Medulla oblongata (tissue), 1 donor: ENCODE results near the gene TIMM44.
"Not testable (repeated sequence)": the region's sequence is repeated elsewhere in the genome, so short reads cannot be mapped to it uniquely, and the experiment has no call there.

Experiments
- DNase-seq: peaks from one replicate; pipeline ENCODE4 v3.0.0-alpha.2; 2015; ENCODE audit errors: extremely low spot score

TIMM44 gene

DNA sequence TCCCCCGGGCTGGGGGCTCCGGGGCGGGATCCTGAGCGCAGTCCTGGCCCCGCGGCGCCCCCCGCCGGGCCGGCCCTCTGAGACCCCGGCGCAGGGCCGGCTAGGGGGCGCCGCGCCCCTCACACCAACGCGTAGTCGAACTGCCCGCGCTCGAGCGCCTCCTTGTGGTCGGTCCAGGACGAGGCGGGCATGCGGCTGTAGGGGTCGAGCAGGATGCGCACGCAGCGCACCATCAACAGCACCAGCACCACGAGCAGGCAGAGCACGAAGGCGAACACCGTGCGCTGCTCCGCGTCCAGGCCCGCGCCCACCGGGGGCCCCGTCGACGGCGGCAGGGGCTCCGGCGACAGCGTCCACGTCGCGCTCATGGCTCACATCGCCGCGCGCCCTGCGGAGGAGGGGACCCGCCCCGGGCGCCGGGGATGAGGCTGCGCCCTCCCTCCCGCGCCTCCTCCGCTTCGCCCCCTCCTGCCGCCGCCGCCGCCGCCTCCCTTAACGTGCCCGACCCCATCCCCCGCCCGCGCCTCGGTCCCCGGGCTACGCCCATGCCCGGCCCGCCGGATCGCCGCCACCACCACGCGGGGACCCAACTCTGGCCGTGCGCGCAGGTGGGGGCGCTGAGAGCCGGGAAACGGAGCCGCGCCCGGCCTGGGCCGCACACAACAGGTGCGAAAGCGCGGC, 18.2 kb downstream of the TIMM44 start:
- peak; percentile 21 for DNase-seq

DNA sequence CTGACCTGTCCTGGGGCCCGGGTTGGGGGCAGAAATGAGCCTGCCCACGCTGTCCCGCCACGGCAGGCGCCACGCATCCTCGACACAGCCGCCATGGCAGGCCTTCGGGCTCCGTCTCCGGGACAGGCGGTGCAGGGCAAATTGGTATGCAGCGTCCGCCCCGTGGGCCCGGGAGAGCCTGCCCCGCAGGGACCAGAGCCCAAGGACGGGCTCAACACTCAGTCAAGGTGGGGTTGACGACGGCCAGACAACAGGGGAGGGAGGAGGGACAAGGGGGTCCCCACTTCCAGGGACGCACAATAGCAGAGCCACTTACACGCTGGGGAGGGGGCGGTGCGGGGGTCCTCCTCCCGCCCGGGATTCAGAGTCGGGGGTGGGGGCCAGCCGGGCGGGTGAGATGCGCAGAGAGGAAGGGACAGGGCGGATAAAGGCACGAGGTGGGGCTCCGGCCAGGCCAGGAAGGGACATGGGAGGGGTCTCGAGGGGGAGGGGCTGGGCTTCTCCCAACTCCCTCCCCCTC, 18.8 kb downstream of the TIMM44 start:
- no peak for DNase-seq

GRCh38 chr19:7924241-7924640, 19.2 kb downstream of the TIMM44 start:
- DNase-seq = no peak

- no peak for DNase-seq
Observed at GRCh38 chr19:7923295-7924191, 19.9 kb downstream of the TIMM44 start.

GRCh38 chr19:7922836-7923195, 20.6 kb downstream of the TIMM44 start:
- DNase-seq = no peak

GRCh38 chr19:7921967-7922835, 21.3 kb downstream of the TIMM44 start:
- no peak for DNase-seq

- DNase-seq = no peak
Observed at GRCh38 chr19:7921302-7921966, 22.0 kb downstream of the TIMM44 start.

GRCh38 chr19:7920519-7921301, 22.8 kb downstream of the TIMM44 start:
- peak; percentile 98 for DNase-seq

GRCh38 chr19:7919610-7920518, 23.6 kb downstream of the TIMM44 start, which contains the start of gene SNAPC2:
SNAPC2 (plus strand) TSS chr19:7920338; CDS start chr19:7920367, 29 bp downstream.
- DNase-seq = peak; percentile 85

GRCh38 chr19:7918615-7919421, 24.6 kb downstream of the TIMM44 start:
- no peak for DNase-seq

- not testable (repeated sequence) for DNase-seq
Observed at GRCh38 chr19:7918062-7918614, 25.3 kb downstream of the TIMM44 start.

GRCh38 chr19:7917267-7918061, 26.0 kb downstream of the TIMM44 start:
- DNase-seq = no peak

GRCh38 chr19:7916955-7917266, 26.6 kb downstream of the TIMM44 start:
- DNase-seq = no peak

DNA sequence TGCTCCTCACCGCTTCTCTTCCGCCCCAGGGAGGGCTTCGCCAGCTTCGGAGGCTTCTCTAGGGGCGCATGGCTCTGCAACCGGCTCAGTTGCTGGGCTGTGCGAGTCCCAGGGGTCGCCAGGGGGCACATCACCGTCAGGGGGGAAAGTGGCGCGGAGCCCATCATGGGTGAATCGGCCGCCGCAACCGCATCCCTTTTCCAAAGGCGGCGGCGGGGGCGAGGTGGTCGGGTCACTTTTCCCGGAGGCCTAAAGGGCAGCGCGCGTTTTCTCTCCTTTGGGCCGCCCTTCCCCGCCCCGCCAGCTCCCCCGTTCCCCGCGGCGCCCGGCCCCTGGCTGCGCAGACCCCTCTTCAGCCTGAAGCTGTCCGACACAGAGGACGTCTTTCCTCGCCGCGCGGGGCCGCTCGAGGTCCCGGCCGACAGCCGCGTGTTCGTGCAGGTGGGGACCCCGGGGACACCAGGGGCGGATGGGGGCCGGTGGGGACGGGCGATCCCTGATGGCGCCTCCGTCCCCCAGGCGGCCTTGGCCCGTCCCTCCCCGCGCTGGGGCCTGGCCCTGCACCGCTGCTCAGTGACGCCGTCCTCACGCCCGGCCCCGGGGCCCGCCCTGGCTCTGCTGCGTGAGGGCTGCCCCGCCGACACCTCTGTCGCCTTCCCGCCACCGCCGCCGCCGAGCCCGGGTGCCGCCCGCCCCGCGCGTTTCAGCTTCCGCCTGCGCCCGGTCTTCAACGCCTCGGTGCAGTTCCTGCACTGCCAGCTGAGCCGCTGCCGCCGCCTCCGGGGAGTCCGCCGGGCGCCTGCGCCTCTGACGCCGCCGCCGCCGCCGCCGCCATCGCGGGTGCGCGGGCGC, 27.1 kb downstream of the TIMM44 start:
- DNase-seq = no peak

DNA sequence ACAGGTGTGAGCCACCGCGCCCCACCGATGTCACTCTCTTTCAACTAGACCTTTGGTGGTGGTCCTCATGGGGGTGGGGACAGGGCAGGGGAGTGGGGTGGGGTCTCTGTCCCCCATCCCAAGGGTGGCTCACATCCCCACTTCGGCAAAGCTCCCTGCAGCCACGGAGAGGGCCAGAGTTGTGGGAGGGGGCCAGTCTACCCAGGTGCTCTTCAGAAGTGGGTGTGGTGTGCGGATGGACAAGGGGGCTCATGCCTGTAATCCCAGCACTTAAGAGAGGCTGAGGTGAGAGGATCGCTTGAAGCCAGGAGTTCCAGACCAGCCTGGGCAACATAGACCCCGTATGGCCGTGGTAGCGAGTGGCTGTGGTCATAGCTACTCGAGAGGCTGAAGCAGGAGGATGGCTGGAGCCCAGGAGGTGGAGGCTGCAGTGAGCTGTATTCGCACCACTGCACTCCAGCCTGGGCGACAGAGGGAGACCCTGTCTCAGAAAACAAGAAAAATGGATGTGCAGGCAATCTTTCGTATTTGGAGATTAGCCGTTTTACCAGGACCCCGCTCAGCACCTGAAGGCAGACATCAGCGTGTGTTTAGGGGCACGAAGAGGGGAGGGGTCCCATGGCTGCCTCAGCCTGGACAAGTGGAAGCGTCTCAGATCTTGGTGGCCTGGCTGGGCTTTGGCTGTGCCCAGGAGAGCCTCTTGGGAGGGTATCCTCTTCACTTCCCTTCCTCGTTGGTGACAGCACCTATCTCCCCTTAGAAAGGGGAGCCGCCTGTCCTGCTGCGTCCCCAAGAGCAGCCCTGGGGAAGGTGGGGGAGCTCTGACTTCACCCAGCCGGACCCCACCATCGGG, 28.0 kb downstream of the TIMM44 start:
- DNase-seq = no peak

GRCh38 chr19:7914598-7915045, 28.8 kb downstream of the TIMM44 start, which contains the start of gene TGFBR3L:
TGFBR3L (plus strand) TSS chr19:7914830.
- no peak for DNase-seq
